Activated CD8-positive, alpha-beta memory T cell treated with anti-CD3 and anti-CD28 coated beads for 48 hours (primary cell): ENCODE data around the gene SSR3.

Experiments
- DNase-seq, 3 experiments: peaks; one replicate each; pipeline ENCODE4 v3.0.0-alpha.2; 2020; ENCODE audit warnings: low read depth in 2 of 3, low spot score in 2 of 3

Gene SSR3

GRCh38 chr3:156493887-156494286, 61.0 kb downstream of the SSR3 start:
- DNase-seq, result no peak

GRCh38 chr3:156492801-156493261, 62.1 kb downstream of the SSR3 start:
- DNase-seq, result no peak

- no peak for DNase-seq
Measured at GRCh38 chr3:156491192-156491591, 63.7 kb downstream of the SSR3 start.
